HG02870 (cell line): ENCODE results near the gene IL33.

Experiments
- ATAC-seq: cut with Tn5 transposase; IDR thresholded peaks from one replicate; pipeline ENCODE4 v1.9.1; 2021; ENCODE audit warnings: mild to moderate bottlenecking, moderate library complexity; ENCODE audit not compliant: unreplicated experiment

Gene IL33

DNA sequence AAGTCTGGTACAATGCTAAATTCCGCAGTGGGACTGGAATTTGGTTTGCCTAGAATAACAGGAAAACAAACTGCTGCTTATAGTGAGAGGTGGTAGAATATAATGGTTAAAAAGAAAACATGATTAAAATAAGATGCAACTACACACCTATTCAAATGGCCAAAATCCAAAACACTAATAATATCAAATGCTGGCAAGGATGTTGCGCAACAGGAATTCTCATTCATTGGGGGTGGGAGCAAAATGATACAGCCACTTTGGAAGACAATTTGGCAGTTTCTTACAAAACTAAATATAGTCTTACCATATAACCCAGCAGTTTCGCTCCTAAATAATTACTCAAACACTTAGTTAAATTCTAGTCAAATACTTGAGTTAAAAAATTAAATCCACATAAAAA, 61.8 kb downstream of the IL33 start:
- no peak for ATAC-seq

DNA sequence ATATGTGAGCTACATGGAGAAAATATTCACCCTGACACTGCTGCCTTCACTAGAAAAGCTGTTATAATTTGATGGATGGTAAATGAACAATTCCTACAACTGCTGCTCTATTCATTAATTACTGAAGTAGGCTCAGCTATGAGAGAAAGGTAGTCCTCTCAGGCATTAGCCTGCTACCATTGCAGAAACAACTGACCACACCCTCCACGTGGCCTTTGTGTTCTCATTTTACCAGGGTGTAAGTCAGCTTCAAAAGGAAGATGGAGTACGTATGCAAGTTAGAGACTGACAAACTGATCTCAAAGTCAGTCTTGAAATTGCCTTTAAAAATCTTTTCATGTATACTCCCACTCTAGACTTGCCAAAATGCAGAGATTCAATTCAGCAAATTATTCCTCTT, 86.3 kb downstream of the IL33 start:
- ATAC-seq = no peak

DNA sequence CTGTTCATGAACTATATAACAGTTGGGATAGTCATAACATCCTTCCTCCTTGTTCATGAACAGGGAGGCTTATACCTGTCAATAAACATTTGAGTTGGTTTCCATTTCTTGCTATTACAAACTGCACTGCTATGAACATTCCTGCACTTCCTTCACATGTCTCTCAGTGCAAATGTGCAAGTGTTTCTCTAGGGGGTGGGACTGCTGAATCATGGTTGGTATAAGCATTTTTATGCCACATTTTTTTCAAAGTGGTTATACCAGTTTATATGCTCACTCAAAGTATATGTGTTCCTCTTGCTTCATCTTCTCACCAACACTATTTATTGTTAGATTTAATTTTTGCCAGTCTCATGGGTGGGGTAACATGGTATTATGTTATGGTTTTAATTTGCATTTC, 86.8 kb downstream of the IL33 start:
- ATAC-seq = no peak

DNA sequence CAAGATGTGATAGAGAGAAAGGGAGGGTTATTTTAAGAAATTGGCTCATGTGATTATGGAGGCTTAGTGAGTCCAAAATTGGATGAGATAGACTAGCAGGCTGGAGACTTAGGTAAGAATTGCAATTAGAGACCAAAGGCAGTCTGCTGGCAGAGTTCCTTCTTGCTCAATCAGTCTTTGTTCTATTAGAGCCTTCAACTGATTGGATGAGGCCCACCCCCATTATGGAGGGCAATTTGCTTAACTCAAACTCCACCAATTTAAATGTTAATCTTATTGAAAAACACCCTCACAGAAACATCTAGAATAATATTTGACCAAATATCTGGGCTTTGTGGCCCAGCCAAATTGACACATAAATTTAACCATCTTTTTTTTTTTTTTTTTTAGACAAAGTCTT, 88.6 kb downstream of the IL33 start:
- no peak for ATAC-seq

DNA sequence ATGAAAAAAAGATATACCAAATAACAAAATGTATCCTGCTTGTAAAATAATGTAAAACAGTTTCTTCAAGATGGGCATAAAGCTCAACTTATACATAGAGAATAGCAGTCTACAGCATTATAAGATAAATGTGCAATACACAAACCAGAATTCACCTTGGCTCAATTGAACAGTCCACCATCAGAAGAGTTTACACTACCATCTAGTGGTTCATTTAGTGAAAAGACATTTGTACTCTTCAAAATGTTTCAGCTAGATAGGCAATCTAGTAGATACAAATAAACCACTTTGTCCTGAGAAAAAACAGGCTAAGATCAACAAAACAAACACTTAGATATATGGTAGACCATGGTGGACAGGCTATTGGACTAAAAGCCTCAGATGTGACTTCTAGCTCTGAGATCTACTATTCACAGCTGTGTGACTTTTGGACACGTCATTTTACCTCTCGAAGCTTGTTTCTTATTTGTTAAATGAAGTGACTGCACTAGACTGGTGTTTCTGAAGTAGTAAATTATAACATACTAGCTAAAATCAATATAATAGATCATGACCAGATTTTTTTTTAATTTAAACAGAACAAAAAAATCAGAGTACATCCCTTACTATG, 90.5 kb downstream of the IL33 start:
- no peak for ATAC-seq
